Choroid plexus epithelial cell (primary cell): Measurements from ENCODE around the gene FRYL.

ENCODE experiments used
- DNase-seq: peaks from one replicate; pipeline ENCODE4 v3.0.0-alpha.2; 2010; ENCODE audit warnings: low read depth
- H3K4me3 ChIP-seq: 2 replicates; pipeline ENCODE4 v1.5.1; 2011; ENCODE audit warnings: low read depth, mild to moderate bottlenecking, control low read depth, low read length, moderate library complexity
- CTCF ChIP-seq: conservative IDR thresholded peaks from 2 replicates; pipeline ENCODE4 v1.5.1; 2011; ENCODE audit warnings: low read depth, mild to moderate bottlenecking, control low read depth, inconsistent platforms, low read length, moderate library complexity

FRYL gene

DNA sequence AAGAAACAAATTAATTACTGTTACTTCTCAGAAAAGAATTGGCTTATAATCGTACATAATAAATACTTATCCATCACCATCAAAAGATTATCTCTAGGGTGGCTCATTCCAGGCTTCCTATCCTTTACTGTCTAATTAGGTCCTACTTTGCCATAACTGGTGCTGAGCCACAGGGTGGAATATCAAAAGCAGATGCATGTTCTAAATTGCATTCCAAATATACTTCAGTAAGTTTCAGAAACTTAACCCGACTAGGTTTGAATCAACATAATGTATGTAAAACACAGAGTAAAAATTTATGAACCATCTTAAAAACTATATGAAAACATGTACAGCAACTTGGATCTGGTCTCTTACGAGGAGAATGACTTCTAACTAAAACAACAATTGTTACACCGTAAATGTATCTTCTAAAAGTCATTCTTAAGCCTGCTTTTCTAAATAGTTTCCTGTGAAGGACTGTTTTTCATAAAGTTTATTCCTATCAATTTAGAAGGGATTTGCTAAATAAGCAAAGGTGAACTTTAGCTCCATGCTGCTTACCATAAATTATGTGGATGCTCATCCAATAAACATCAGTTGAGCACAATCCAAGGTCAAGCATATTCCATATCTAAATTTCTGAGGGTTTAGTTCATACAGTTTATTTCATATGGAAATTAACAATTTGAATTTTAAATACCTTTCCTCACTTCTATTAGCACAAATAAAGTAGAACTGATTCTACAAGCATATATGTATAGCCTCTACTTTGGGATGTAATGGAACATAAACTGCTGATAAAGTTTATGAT, 276.6 kb downstream of the FRYL start:
- TF ChIP-seq CTCF, result no peak
- DNase-seq, result no peak
- H3K4me3 ChIP-seq, result no peak overlapping the region

DNA sequence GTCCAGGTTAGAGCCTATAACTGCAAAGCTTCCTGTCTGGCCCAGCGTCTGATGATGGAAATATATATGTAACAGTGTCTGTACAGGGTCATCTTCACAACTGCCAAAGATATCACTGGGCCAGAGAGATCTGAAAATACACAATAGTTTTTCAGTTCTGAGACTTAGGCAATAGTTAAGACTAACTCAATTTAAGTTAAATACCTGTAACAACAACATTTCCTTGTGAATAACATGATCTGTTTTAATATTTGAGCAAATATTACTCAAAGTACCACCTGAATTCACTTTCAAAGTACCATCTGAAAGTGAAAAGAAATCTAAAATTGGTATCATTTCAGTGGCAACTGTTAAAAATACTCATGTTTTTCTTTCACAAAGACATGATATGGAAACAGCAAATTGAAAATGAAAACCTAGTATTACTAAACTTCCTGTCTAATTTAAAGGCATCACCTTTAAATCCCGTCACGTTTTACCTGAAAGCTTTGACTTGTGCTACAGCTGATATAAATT, 280.5 kb downstream of the FRYL start:
- DNase-seq, result no peak
- H3K4me3 ChIP-seq, result no peak overlapping the region
- no peak for TF ChIP-seq CTCF

DNA sequence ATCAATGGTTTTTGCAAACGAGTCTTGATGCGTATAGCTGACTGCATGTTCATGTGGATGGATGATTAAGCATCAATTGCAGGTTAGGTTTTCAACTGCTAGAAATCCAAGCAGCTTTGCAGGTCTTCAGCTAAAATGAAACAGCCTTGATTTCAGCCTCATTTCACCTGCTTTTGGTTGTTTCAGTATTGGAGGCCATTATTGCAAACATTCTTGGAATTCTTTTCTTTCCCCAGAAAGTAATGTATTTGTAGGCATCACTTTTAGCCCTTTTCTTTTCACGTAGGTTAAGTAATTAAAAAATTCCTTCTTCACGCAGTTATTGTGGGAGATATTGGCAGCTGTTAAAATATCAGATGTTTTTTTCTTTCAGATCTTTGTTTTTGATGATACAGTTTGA, 281.2 kb downstream of the FRYL start:
- TF ChIP-seq CTCF, result no peak
- no peak for DNase-seq
- H3K4me3 ChIP-seq, result no peak overlapping the region

GRCh38 chr4:48495941-48496340, 284.1 kb downstream of the FRYL start:
- H3K4me3 ChIP-seq, result no peak overlapping the region
- TF ChIP-seq CTCF, result no peak
- no peak for DNase-seq

DNA sequence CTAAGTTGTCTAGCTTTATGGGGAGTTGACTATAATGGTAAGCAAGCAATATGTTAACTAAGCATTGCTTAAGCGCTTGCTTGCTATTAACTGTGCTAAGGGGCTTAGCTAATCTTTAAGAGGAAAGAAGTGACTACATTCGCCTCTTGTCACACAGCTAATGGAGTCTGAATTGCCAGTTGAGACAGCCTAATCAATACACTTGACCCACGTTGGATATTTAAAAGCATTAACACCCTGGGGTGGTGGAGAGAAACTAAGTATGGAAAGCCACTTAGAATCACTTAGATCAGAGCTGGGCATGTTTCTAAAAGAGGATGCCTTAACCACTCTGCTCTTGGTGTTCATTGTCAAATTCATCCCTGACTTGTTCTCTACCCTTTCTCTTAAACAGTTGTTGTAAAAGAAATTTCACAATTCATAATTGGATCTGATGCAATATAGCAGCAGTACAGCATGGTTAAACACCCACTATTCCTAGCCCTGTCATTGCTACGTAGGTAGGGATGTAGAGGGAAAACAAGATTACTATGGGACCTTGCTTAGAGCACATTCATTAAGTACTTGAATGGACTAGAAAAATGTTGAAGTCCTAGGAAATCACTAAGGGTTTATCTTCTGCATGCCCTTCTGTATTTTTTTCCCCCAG, 286.5 kb downstream of the FRYL start:
- no peak for DNase-seq
- H3K4me3 ChIP-seq, result no peak overlapping the region
- TF ChIP-seq CTCF, result no peak

DNA sequence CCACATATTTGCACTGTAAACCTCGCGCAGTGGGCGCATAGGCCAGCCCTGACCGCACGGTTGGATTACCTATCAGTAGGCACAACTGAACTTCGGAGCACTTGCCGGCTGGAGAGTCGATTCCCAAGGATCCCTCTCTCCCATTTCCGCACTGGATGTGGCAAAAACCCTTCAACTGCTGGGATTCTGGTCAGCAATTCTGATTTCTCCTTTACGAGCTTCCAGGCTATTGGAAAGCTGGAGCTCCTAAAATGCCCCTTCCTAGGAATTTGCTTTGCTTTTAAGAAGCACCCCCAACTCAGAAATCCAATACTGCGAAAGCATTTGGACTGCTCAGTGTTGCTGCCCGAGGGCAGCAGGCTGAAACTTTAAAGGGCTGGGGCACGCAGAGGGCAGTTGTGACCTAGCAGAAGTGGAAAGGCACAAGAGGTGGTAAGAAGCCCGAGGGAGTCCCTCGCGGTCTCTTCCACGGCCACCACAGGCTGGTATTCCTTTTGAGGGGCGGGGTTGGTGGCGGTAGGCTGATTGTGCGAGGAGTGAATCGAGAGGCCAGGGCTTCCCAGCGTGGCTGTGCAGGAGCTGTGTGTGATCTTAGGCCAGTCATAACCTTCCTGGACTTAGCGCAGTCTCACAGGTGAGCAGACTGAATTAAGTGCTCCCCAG, 288.4 kb downstream of the FRYL start:
- no peak for TF ChIP-seq CTCF
- H3K4me3 ChIP-seq, result no peak overlapping the region

More for the DNA sequence above, 288.4 kb downstream of the FRYL start:
- DNase-seq, result no peak
